Esophagus squamous epithelium (tissue), 5 donors: ENCODE results near the gene CCNL1. TPM values are rescaled to one million over a fixed set of nuclear protein-coding genes. Genes with fewer than 3 reads are reported as not detected.
"Not testable (repeated sequence)": the region's sequence is repeated elsewhere in the genome, so short reads cannot be mapped to it uniquely, and the experiment has no call there.

Source experiments
- DNase-seq: peaks from one replicate; lab custom pipeline; 2025; lab: John Stamatoyannopoulos, UW
- H3K27ac ChIP-seq, 4 donors: fragments of 200-600 bp; sonication (generic); one replicate each; pipeline ENCODE4 v1.5.1; 2016 to 2019; ENCODE audit warnings: mild to moderate bottlenecking in 1 of 4
- H3K27me3 ChIP-seq, 4 donors: fragments of 200-600 bp; sonication (generic); 1 replicate in 3 of 4; 2 replicates in 1 of 4; pipeline versions ENCODE4 v1.5.1 to v1.6.0; 2017 to 2021; ENCODE audit warnings: antibody characterized with exemption in 1 of 4
- H3K36me3 ChIP-seq, 3 donors: fragments of 200-600 bp; sonication (generic); one replicate each; pipeline ENCODE4 v1.5.1; 2016 to 2019
- H3K4me1 ChIP-seq, 3 donors: fragments of 200-600 bp; sonication (generic); one replicate each; pipeline ENCODE4 v1.5.1; 2017 to 2019
- H3K4me3 ChIP-seq, 4 donors: fragments of 200-600 bp; sonication (generic); 1 replicate in 3 of 4; 2 replicates in 1 of 4; pipeline ENCODE4 v1.5.1; 2016 to 2019; ENCODE audit warnings: mild to moderate bottlenecking in 2 of 4, moderate library complexity in 1 of 4
- H3K9me3 ChIP-seq, 3 donors: fragments of 200-600 bp; sonication (generic); one replicate each; pipeline ENCODE4 v1.5.1; 2016 to 2019
- POLR2A ChIP-seq, 4 donors: fragments of 450-650 bp; IDR thresholded peaks; one replicate each; pipeline ENCODE4 v1.6.1; 2017; ENCODE audit warnings: antibody characterized with exemption in 4 of 4, mild to moderate bottlenecking in 4 of 4, moderate library complexity in 3 of 4
- WGBS, 2 donors: methylation state at CpG; one replicate each; pipeline ENCODE4 v1.1.5; 2018; 5-methylcytosine and 5-hydroxymethylcytosine counted together
- intact Hi-C: fragments of 100-400 bp; cut with DNase I; formaldehyde crosslinking; loops from one replicate; pipeline ENCODE4 v1.15.0; 2022
- total RNA-seq, 4 donors: library from RNA; depleted of rRNA; stranded (reverse); fragments of >200 nt; gene quantifications; one replicate each; pipeline ENCODE4 v1.1.0, GENCODE V29; 2016
- TF ChIP-seq, protein P1 (sequence below), 6 experiments: fragments of 450-650 bp in 4 of 6; fragments of 200-600 bp in 2 of 6; sonication (generic) in 2 of 6; IDR thresholded peaks; one replicate each; pipeline ENCODE4 v1.5.1; 2016 to 2019; ENCODE audit warnings: antibody characterized with exemption in 6 of 6, mild to moderate bottlenecking in 4 of 6, moderate library complexity in 4 of 6
- donor health status: DM: yes; HTN: yes; CAD: no.

Gene CCNL1
- total RNA-seq, 4 donors from 2014 or later: 51.0 to 185 (median 121) TPM

DNA sequence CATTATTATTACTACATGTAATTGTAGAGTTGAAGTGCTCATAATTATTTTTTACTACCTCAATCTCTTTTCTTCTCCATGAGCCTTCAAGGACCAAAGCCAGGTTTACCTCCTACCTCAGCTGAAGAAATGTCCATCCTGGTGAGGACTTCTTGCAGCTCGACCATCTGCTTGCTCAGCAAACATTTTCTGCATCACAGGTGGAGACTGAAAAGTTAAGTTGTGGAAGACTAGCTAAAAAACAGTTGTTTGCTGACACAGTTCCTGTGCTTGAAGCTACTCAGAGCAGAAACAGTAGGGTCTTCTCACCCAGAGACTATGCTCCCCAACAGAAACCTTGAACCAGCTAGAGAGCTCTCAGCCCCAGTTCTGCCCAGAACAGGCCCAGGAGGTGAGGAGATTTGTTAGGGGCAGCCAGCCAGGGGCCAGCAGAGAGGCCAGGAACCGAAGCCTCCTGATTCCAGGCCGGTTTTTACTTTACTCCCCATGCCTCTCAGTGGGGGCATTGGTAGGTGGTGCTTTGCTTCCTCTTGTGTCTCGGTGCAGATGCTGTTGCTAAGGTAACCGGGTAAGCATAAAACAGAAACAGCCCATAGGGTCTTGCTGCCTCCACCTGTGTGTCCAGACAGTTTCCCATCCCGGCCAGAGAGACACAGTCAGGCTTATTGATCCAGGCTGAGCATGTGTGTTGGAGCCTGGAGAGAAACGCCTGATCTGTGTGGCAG, 54.9 kb downstream of the CCNL1 start:
- no peak for TF ChIP-seq POLR2A (IDR thresholded peaks at IDR 0.05)
- TF ChIP-seq, protein P1, sequence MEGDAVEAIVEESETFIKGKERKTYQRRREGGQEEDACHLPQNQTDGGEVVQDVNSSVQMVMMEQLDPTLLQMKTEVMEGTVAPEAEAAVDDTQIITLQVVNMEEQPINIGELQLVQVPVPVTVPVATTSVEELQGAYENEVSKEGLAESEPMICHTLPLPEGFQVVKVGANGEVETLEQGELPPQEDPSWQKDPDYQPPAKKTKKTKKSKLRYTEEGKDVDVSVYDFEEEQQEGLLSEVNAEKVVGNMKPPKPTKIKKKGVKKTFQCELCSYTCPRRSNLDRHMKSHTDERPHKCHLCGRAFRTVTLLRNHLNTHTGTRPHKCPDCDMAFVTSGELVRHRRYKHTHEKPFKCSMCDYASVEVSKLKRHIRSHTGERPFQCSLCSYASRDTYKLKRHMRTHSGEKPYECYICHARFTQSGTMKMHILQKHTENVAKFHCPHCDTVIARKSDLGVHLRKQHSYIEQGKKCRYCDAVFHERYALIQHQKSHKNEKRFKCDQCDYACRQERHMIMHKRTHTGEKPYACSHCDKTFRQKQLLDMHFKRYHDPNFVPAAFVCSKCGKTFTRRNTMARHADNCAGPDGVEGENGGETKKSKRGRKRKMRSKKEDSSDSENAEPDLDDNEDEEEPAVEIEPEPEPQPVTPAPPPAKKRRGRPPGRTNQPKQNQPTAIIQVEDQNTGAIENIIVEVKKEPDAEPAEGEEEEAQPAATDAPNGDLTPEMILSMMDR (IDR thresholded peaks at IDR 0.05): no peak
- peaks cover 14 to 43% (median 27%) of the 10 kb centered on the region in 3 donors for H3K4me1 ChIP-seq
- no peaks in the 10 kb centered on the region for H3K9me3 ChIP-seq
- H3K27me3 ChIP-seq: no peaks in the 10 kb centered on the region
- intact Hi-C loops: no loop called here
- H3K4me3 ChIP-seq: no peak overlapping the region
- WGBS, 2 donors: 66 to 73% methylated on average over 3 to 7 of the region's 7 CpGs
- DNase-seq: no peak
- no peaks in the 10 kb centered on the region for H3K36me3 ChIP-seq
- H3K27ac ChIP-seq: peak overlapping the region in 2 of 4 donors; percentile 15 to 30

DNA sequence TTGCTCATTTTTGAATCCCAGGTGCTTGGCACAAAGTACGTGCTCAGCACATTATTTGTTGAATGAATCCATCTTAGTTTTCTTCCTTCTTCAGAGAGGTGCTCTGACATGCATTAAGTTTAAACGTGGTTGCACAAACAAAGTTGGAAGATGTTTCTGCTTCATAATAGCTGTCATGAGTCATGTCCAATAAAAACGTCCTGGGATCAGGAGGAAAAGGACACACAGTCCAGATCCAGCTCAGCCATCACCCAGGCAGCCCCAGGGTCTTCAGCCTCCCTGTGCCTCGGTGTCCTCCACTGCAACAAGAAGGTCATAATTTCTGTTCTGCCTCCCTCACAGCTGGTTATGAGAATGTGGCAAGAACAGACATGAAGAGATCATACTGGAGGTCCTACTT, 55.4 kb downstream of the CCNL1 start:
- no peaks in the 10 kb centered on the region for H3K36me3 ChIP-seq
- TF ChIP-seq, protein P1 (IDR thresholded peaks at IDR 0.05): no peak
- no peak for TF ChIP-seq POLR2A (IDR thresholded peaks at IDR 0.05)
- 27% methylated on average over 4 of the region's 4 CpGs for WGBS, 2 donors
- H3K27me3 ChIP-seq: no peaks in the 10 kb centered on the region
- peaks cover 14 to 46% (median 32%) of the 10 kb centered on the region in 3 donors for H3K4me1 ChIP-seq
- DNase-seq: no peak
- peak overlapping the region in 2 of 4 donors; percentile 15 to 30 for H3K27ac ChIP-seq
- intact Hi-C loops: no loop called here
- H3K4me3 ChIP-seq: no peak overlapping the region
- no peaks in the 10 kb centered on the region for H3K9me3 ChIP-seq

DNA sequence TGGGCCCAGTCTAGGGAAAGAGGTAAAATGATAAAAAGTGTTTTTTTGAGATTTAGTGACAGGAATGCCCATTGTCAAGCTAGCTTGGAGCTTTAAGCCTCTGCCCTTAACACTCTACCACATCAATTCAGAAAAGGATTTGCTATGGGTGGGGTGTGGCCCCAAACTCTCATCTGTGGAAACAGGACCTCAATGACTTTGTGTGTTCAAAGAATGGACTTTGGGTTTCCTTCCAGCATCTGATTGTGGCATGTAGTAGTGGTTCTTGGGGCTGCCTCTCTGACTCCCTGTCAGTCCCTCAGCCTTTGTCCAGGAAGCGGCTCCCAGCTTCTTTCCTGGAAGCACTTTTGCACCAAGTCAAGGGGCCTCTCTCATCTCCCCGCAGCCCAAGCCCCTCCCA, 56.1 kb downstream of the CCNL1 start:
- 63 to 73% methylated on average over 2 of the region's 2 CpGs for WGBS, 2 donors
- TF ChIP-seq, protein P1 (IDR thresholded peaks at IDR 0.05): no peak
- no peak for TF ChIP-seq POLR2A (IDR thresholded peaks at IDR 0.05)
- Histone ChIP-seq H3K27me3 (no peaks in the 10 kb centered on the region), H3K4me3 (no peak overlapping the region), H3K9me3 (no peaks in the 10 kb centered on the region), H3K27ac (peak overlapping the region in 3 of 4 donors; percentile 15 to 52 (median 40)), H3K36me3 (no peaks in the 10 kb centered on the region), H3K4me1 (peaks cover 14 to 52% (median 39%) of the 10 kb centered on the region in 3 donors)
- DNase-seq: no peak
- intact Hi-C loops: no loop called here

DNA sequence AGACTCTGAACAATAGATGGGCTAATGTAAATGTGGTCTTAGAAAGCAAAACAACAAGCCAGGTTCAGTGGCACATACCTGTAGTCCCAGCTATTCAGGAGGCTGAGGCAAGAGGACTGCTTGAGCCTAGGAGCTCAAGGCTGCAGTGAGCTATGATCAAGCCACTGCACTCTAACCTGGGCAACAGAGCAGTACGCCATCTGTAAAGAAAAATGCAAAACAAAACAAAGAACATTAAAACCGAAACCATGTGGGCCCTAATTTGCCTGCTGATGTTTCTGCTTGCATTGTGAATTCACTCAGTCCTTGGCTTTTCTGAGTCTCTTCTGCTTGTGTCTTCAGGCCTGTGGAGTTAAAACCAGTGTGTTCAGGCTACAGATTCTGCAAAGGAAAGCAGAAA, 56.7 kb downstream of the CCNL1 start:
- DNase-seq: no peak
- intact Hi-C loops: no loop called here
- no peak for TF ChIP-seq POLR2A (IDR thresholded peaks at IDR 0.05)
- TF ChIP-seq, protein P1 (IDR thresholded peaks at IDR 0.05): no peak
- no peaks in the 10 kb centered on the region for H3K27me3 ChIP-seq
- no peak overlapping the region for H3K4me3 ChIP-seq
- H3K4me1 ChIP-seq: peaks cover 14 to 58% (median 42%) of the 10 kb centered on the region in 3 donors
- H3K27ac ChIP-seq: peak overlapping the region in 2 of 4 donors; percentile 15 to 52
- no peaks in the 10 kb centered on the region for H3K9me3 ChIP-seq
- WGBS, 2 donors: 53 to 78% methylated on average over 2 of the region's 2 CpGs
- no peaks in the 10 kb centered on the region for H3K36me3 ChIP-seq

DNA sequence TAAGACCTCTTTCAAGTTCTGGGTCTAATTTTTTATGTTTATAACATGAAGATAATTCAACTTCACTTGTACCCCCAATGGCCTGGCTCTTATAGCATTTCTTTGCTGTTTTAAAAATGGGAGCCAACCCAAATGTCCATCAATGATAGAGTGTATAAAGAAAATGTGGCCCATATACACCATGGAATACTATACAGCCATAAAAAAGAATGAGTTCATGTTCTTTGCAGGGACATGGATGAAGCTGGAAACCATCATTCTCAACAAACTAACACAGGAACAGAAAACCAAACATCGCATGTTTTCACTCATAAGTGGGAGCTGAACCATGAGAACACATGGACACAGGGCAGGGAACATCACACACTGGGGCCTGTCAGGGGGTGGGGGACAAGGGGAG, 57.4 kb downstream of the CCNL1 start:
- H3K27me3 ChIP-seq, H3K27ac ChIP-seq, intact Hi-C loops, DNase-seq, H3K9me3 ChIP-seq, H3K4me3 ChIP-seq, H3K36me3 ChIP-seq: not testable (repeated sequence)
- peaks cover 14 to 59% (median 39%) of the 10 kb centered on the region in 3 donors for H3K4me1 ChIP-seq
- 85 to 100% methylated on average over 1 of the region's 1 CpG for WGBS, 2 donors
